IgD-negative memory B cell (primary cell): ENCODE measurements around the gene CEACAM6. TPM values are rescaled to one million over a fixed set of nuclear protein-coding genes. Genes with fewer than 3 reads are reported as not detected.

ENCODE experiments used
- H3K27ac Mint-ChIP-seq, 3 donors: one replicate each; pipeline ENCODE4 v1.8.0; 2020 to 2022; ENCODE audit warnings: mild to moderate bottlenecking in 3 of 3, mixed read lengths in 3 of 3, moderate library complexity in 1 of 3
- H3K27me3 Mint-ChIP-seq: one replicate; pipeline ENCODE4 v1.8.0; 2021; ENCODE audit warnings: mixed read lengths
- H3K36me3 Mint-ChIP-seq: one replicate; pipeline ENCODE4 v1.8.0; 2020; ENCODE audit warnings: mild to moderate bottlenecking, mixed read lengths
- H3K4me1 Mint-ChIP-seq, 3 donors: one replicate each; pipeline ENCODE4 v1.8.0; 2020 to 2022; ENCODE audit warnings: mixed read lengths in 3 of 3, mild to moderate bottlenecking in 1 of 3
- H3K4me3 Mint-ChIP-seq, 4 donors: one replicate each; pipeline ENCODE4 v1.8.0; 2020 to 2022; ENCODE audit warnings: mild to moderate bottlenecking in 4 of 4, mixed read lengths in 4 of 4, moderate library complexity in 3 of 4
- H3K9me3 Mint-ChIP-seq, 3 donors: one replicate each; pipeline ENCODE4 v1.8.0; 2020 to 2021; ENCODE audit warnings: mixed read lengths in 3 of 3, mild to moderate bottlenecking in 1 of 3
- polyA plus RNA-seq: library from polyadenylated mRNA; unstranded; fragments of 300-500 nt; fragmentation: Illumina TruSeq; gene quantifications from one replicate; pipeline ENCODE4 v1.2.3, GENCODE V29; 2021

Gene CEACAM6
- polyA plus RNA-seq, 1 donor from 2014 or later, result not detected

GRCh38 chr19:41799444-41800000 lies 44.2 kb downstream of the CEACAM6 start:
- no peaks in the 10 kb centered on the region for H3K9me3 Mint-ChIP-seq
- peaks cover 3% of the 10 kb centered on the region for H3K36me3 Mint-ChIP-seq
- no peak overlapping the region for H3K4me3 Mint-ChIP-seq
- no peak overlapping the region for H3K27ac Mint-ChIP-seq
- peaks cover 23 to 30% (median 30%) of the 10 kb centered on the region in 3 donors for H3K4me1 Mint-ChIP-seq
- H3K27me3 Mint-ChIP-seq, result peaks cover 4% of the 10 kb centered on the region

- no peaks in the 10 kb centered on the region for H3K9me3 Mint-ChIP-seq
- peaks cover 1% of the 10 kb centered on the region for H3K27me3 Mint-ChIP-seq
- H3K36me3 Mint-ChIP-seq, result peaks cover 3% of the 10 kb centered on the region
- H3K4me3 Mint-ChIP-seq, result peak overlapping the region in 1 of 4 donors; percentile 8
- no peak overlapping the region for H3K27ac Mint-ChIP-seq
- peaks cover 30 to 33% (median 33%) of the 10 kb centered on the region in 3 donors for H3K4me1 Mint-ChIP-seq
Measured at GRCh38 chr19:41801031-41801430, 45.7 kb downstream of the CEACAM6 start.

GRCh38 chr19:41801792-41802211 lies 46.5 kb downstream of the CEACAM6 start:
- peak overlapping the region; percentile 37 to 89 (median 43) for H3K27ac Mint-ChIP-seq

GRCh38 chr19:41802770-41803169 lies 47.4 kb downstream of the CEACAM6 start:
- peaks cover 3% of the 10 kb centered on the region for H3K36me3 Mint-ChIP-seq
- H3K27me3 Mint-ChIP-seq, result no peaks in the 10 kb centered on the region
- peak overlapping the region; percentile 1 to 84 (median 37) for H3K27ac Mint-ChIP-seq
- peak overlapping the region in 3 of 4 donors; percentile 8 to 49 (median 42) for H3K4me3 Mint-ChIP-seq
- peaks cover 33% of the 10 kb centered on the region in 3 donors for H3K4me1 Mint-ChIP-seq
- H3K9me3 Mint-ChIP-seq, result no peaks in the 10 kb centered on the region

More at GRCh38 chr19:41801792-41802211, 46.5 kb downstream of the CEACAM6 start:
- Mint-ChIP-seq H3K9me3 (no peaks in the 10 kb centered on the region), H3K4me3 (peak overlapping the region; percentile 8 to 63 (median 59)), H3K36me3 (peaks cover 3% of the 10 kb centered on the region), H3K27me3 (no peaks in the 10 kb centered on the region), H3K4me1 (peaks cover 30 to 33% (median 33%) of the 10 kb centered on the region in 3 donors)

GRCh38 chr19:41804336-41804735 lies 49.0 kb downstream of the CEACAM6 start:
- Mint-ChIP-seq H3K4me3 (peak overlapping the region in 3 of 4 donors; percentile 19 to 73 (median 58)), H3K27me3 (no peaks in the 10 kb centered on the region), H3K4me1 (peaks cover 33 to 34% (median 33%) of the 10 kb centered on the region in 3 donors), H3K36me3 (peaks cover 3% of the 10 kb centered on the region), H3K27ac (peak overlapping the region in 2 of 3 donors; percentile 56 to 92), H3K9me3 (no peaks in the 10 kb centered on the region)

GRCh38 chr19:41807176-41807575 lies 51.8 kb downstream of the CEACAM6 start:
- no peaks in the 10 kb centered on the region for H3K9me3 Mint-ChIP-seq
- H3K36me3 Mint-ChIP-seq, result no peaks in the 10 kb centered on the region
- peaks cover 24 to 32% (median 28%) of the 10 kb centered on the region in 3 donors for H3K4me1 Mint-ChIP-seq
- no peak overlapping the region for H3K4me3 Mint-ChIP-seq
- H3K27me3 Mint-ChIP-seq, result no peaks in the 10 kb centered on the region
- H3K27ac Mint-ChIP-seq, result no peak overlapping the region

- H3K9me3 Mint-ChIP-seq, result no peaks in the 10 kb centered on the region
- no peaks in the 10 kb centered on the region for H3K27me3 Mint-ChIP-seq
Measured at GRCh38 chr19:41808663-41809566, 53.6 kb downstream of the CEACAM6 start.

GRCh38 chr19:41810301-41810700 lies 55.0 kb downstream of the CEACAM6 start:
- Mint-ChIP-seq H3K4me3 (no peak overlapping the region), H3K36me3 (no peaks in the 10 kb centered on the region), H3K9me3 (no peaks in the 10 kb centered on the region), H3K27ac (no peak overlapping the region), H3K4me1 (peaks cover 5 to 14% (median 11%) of the 10 kb centered on the region in 3 donors), H3K27me3 (no peaks in the 10 kb centered on the region)

More at GRCh38 chr19:41808663-41809566, 53.6 kb downstream of the CEACAM6 start:
- Mint-ChIP-seq H3K27ac (no peak overlapping the region), H3K4me3 (no peak overlapping the region), H3K36me3 (no peaks in the 10 kb centered on the region), H3K4me1 (peaks cover 14 to 22% (median 18%) of the 10 kb centered on the region in 3 donors)

GRCh38 chr19:41811036-41811435 lies 55.7 kb downstream of the CEACAM6 start:
- H3K36me3 Mint-ChIP-seq, result no peaks in the 10 kb centered on the region
- no peaks in the 10 kb centered on the region for H3K27me3 Mint-ChIP-seq
- H3K27ac Mint-ChIP-seq, result peak overlapping the region in 1 of 3 donors; percentile 46
- H3K9me3 Mint-ChIP-seq, result no peaks in the 10 kb centered on the region
- peak overlapping the region in 2 of 4 donors; percentile 70 to 79 for H3K4me3 Mint-ChIP-seq
- H3K4me1 Mint-ChIP-seq, result peaks cover 0 to 9% (median 6%) of the 10 kb centered on the region in 3 donors

- Mint-ChIP-seq H3K4me1 (peaks cover 0 to 9% (median 6%) of the 10 kb centered on the region in 3 donors), H3K36me3 (no peaks in the 10 kb centered on the region), H3K9me3 (no peaks in the 10 kb centered on the region), H3K27me3 (no peaks in the 10 kb centered on the region), H3K27ac (no peak overlapping the region), H3K4me3 (peak overlapping the region in 1 of 4 donors; percentile 24)
Measured at GRCh38 chr19:41811981-41812380, 56.7 kb downstream of the CEACAM6 start.

- Mint-ChIP-seq H3K4me1 (peaks cover 0 to 10% (median 6%) of the 10 kb centered on the region in 3 donors), H3K4me3 (no peak overlapping the region), H3K27ac (no peak overlapping the region), H3K36me3 (no peaks in the 10 kb centered on the region), H3K9me3 (no peaks in the 10 kb centered on the region), H3K27me3 (no peaks in the 10 kb centered on the region)
Measured at GRCh38 chr19:41813911-41814310, 58.6 kb downstream of the CEACAM6 start.

- Mint-ChIP-seq H3K4me3 (no peak overlapping the region), H3K27me3 (no peaks in the 10 kb centered on the region), H3K4me1 (peaks cover 0 to 10% (median 6%) of the 10 kb centered on the region in 3 donors), H3K9me3 (no peaks in the 10 kb centered on the region), H3K27ac (no peak overlapping the region), H3K36me3 (no peaks in the 10 kb centered on the region)
Measured at GRCh38 chr19:41815301-41815700, 60.0 kb downstream of the CEACAM6 start.

GRCh38 chr19:41816761-41817160 lies 61.4 kb downstream of the CEACAM6 start:
- Mint-ChIP-seq H3K27ac (no peak overlapping the region), H3K4me3 (no peak overlapping the region), H3K36me3 (no peaks in the 10 kb centered on the region), H3K27me3 (peaks cover 3% of the 10 kb centered on the region), H3K4me1 (peaks cover 0 to 5% (median 4%) of the 10 kb centered on the region in 3 donors), H3K9me3 (no peaks in the 10 kb centered on the region)

- Mint-ChIP-seq H3K27ac (peak overlapping the region in 1 of 3 donors; percentile 23), H3K9me3 (no peaks in the 10 kb centered on the region), H3K36me3 (no peaks in the 10 kb centered on the region), H3K4me1 (peaks cover 0 to 4% (median 3%) of the 10 kb centered on the region in 3 donors), H3K4me3 (peak overlapping the region in 1 of 4 donors; percentile 47), H3K27me3 (peaks cover 11% of the 10 kb centered on the region)
Measured at GRCh38 chr19:41821003-41821735, 65.8 kb downstream of the CEACAM6 start.
